OCI-LY7 (cell line): ENCODE measurements around the gene PELI1. TPM values are rescaled to one million over a fixed set of nuclear protein-coding genes. Genes with fewer than 3 reads are reported as not detected.

Source experiments
- BruUV-seq: library from RNA; stranded (reverse); fragments of 400-500 nt; replicated peaks from 2 replicates; lab custom pipeline; 2021; lab: Mats Ljungman, UMichigan
- CTCF ChIA-PET: fragments of 300-600 bp; sonication (Branson Sonifier 250); formaldehyde crosslinking; loops from one replicate; lab custom pipeline; 2022; ENCODE audit warnings: antibody characterized with exemption; ENCODE audit not compliant: unreplicated experiment; lab: Charles Lee
- POLR2A ChIA-PET: fragments of 300-600 bp; sonication (Branson Sonifier 250); formaldehyde crosslinking; loops from one replicate; lab custom pipeline; 2022; ENCODE audit warnings: antibody characterized with exemption; lab: Charles Lee
- DNase-seq: peaks from one replicate; pipeline ENCODE4 v3.0.0-alpha.2; 2015; ENCODE audit warnings: low spot score
- H2AFZ ChIP-seq: fragments of 200-600 bp; sonication (generic), shearing (Covaris generic); 2 replicates; pipeline ENCODE4 v1.6.1; 2014; ENCODE audit warnings: mild to moderate bottlenecking, antibody characterized with exemption, low read length, moderate library complexity
- H3K27ac ChIP-seq: fragments of 200-600 bp; sonication (generic); 2 replicates; pipeline ENCODE4 v1.5.1; 2014; ENCODE audit warnings: mixed run types, low read depth, mild to moderate bottlenecking, moderate library complexity, low read length, inconsistent platforms; ENCODE audit not compliant: poor library complexity, severe bottlenecking
- H3K36me3 ChIP-seq: fragments of 200-600 bp; sonication (generic); 2 replicates; pipeline ENCODE4 v1.6.1; 2014; ENCODE audit warnings: mild to moderate bottlenecking, antibody characterized with exemption, low read length, moderate library complexity, mixed read lengths; ENCODE audit not compliant: insufficient read depth
- H3K4me1 ChIP-seq: fragments of 200-600 bp; sonication (generic); 2 replicates; pipeline ENCODE4 v1.5.1; 2014; ENCODE audit warnings: mild to moderate bottlenecking, low read length; ENCODE audit not compliant: insufficient read depth, poor library complexity, severe bottlenecking
- H3K4me2 ChIP-seq: fragments of 200-600 bp; sonication (generic); 2 replicates; pipeline ENCODE4 v1.6.1; 2014; ENCODE audit warnings: mild to moderate bottlenecking, low read length
- H3K4me3 ChIP-seq: fragments of 200-600 bp; sonication (generic); 2 replicates; pipeline ENCODE4 v1.5.1; 2014; ENCODE audit warnings: mild to moderate bottlenecking, low read depth, low read length; ENCODE audit not compliant: poor library complexity, severe bottlenecking
- H3K79me2 ChIP-seq: fragments of 200-600 bp; sonication (generic); 2 replicates; pipeline ENCODE4 v1.6.1; 2016; ENCODE audit warnings: low read depth, mild to moderate bottlenecking, low read length, moderate library complexity, mixed read lengths; ENCODE audit not compliant: insufficient read depth
- H3K9me2 ChIP-seq: fragments of 200-600 bp; sonication (generic); 2 replicates; pipeline ENCODE4 v1.6.1; 2016; ENCODE audit warnings: mild to moderate bottlenecking, low read length, mixed read lengths; ENCODE audit not compliant: insufficient read depth
- H3K9me3 ChIP-seq: fragments of 200-600 bp; sonication (generic); 2 replicates; pipeline ENCODE4 v1.6.1; 2014; ENCODE audit warnings: mild to moderate bottlenecking, mixed run types, low read length, mixed read lengths
- H4K20me1 ChIP-seq: fragments of 200-600 bp; sonication (generic); 2 replicates; pipeline ENCODE4 v1.6.1; 2014; ENCODE audit warnings: mild to moderate bottlenecking, antibody characterized with exemption, low read length, moderate library complexity, mixed read lengths; ENCODE audit not compliant: insufficient read depth
- EZH2phosphoT487 ChIP-seq: fragments of 200-600 bp; sonication (generic); IDR thresholded peaks from 2 replicates; pipeline ENCODE4 v1.6.1; 2018; ENCODE audit warnings: low read depth, borderline replicate concordance, mild to moderate bottlenecking, mixed run types, antibody characterized with exemption, low read length, moderate library complexity, mixed read lengths
- intact Hi-C: fragments of 100-400 bp; cut with micrococcal nuclease; formaldehyde crosslinking; loops from one replicate; pipeline ENCODE4 v1.10.0; 2022; ENCODE audit not compliant: unreplicated experiment
- total RNA-seq, 2 experiments: library from RNA; depleted of rRNA in 1 of 2; stranded (reverse); fragments of >200 nt in 1 of 2; shearing (Covaris generic) in 1 of 2; gene quantifications; 2 replicates each; pipeline ENCODE4 v1.2.3, GENCODE V29; 2014 to 2022
- TF ChIP-seq, protein P1 (sequence below): fragments of 200-600 bp; sonication (generic); conservative IDR thresholded peaks from 2 replicates; pipeline ENCODE4 v1.5.1; 2014; ENCODE audit warnings: mild to moderate bottlenecking, antibody characterized with exemption, low read length, moderate library complexity, mixed read lengths

Gene PELI1
- total RNA-seq, 2 experiments from 2014 or later = 108 to 174 TPM

DNA sequence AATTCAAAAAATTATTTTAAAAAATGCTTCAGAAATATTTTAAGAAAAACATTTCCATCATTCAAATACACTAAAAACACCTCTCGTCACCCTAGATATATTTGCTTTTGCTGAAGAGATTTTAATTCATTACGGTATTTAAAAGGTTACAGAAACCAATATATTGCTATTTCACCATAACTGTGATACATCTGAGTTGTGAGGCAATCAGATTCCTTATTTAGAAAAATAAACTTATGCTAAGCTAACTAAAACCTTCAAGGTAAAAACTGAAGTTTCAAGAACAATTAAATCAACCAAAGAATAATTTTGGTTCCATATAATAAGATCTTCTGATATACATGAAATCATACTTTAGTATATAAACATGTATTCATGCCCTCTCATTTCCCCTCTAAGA lies 32.8 kb downstream of the PELI1 start:
- ChIA-PET CTCF (no interaction called here), POLR2A (interaction anchor here (0.6 to 2.0 kb wide), 11 partner anchors 8 to 84 kb away, joined by 3 to 9 read pairs (median 4); no protein-coding TSS in a partner anchor)
- Histone ChIP-seq H2AFZ (no peak overlapping the region), H3K9me2 (no peaks in the 10 kb centered on the region), H3K27ac (peak overlapping the region; percentile 5), H3K4me2 (peak overlapping the region; percentile 25; the same call in 1 of the 2 replicates), H3K79me2 (peaks cover 100% of the 10 kb centered on the region), H3K4me3 (no peak overlapping the region), H4K20me1 (peaks cover 22% of the 10 kb centered on the region; the same call in 1 of the 2 replicates), H3K36me3 (peaks cover 77% of the 10 kb centered on the region), H3K9me3 (no peaks in the 10 kb centered on the region), H3K4me1 (peaks cover 98% of the 10 kb centered on the region)
- intact Hi-C loops = no loop called here
- DNase-seq = no peak
- TF ChIP-seq EZH2phosphoT487 = no peak
- TF ChIP-seq, protein P1, sequence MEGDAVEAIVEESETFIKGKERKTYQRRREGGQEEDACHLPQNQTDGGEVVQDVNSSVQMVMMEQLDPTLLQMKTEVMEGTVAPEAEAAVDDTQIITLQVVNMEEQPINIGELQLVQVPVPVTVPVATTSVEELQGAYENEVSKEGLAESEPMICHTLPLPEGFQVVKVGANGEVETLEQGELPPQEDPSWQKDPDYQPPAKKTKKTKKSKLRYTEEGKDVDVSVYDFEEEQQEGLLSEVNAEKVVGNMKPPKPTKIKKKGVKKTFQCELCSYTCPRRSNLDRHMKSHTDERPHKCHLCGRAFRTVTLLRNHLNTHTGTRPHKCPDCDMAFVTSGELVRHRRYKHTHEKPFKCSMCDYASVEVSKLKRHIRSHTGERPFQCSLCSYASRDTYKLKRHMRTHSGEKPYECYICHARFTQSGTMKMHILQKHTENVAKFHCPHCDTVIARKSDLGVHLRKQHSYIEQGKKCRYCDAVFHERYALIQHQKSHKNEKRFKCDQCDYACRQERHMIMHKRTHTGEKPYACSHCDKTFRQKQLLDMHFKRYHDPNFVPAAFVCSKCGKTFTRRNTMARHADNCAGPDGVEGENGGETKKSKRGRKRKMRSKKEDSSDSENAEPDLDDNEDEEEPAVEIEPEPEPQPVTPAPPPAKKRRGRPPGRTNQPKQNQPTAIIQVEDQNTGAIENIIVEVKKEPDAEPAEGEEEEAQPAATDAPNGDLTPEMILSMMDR = no peak
- BruUV-seq = no TSS peak

- no peak for DNase-seq
- Histone ChIP-seq H4K20me1 (peaks cover 2% of the 10 kb centered on the region; the same call in 1 of the 2 replicates), H3K79me2 (peaks cover 100% of the 10 kb centered on the region), H3K4me1 (peaks cover 98% of the 10 kb centered on the region), H3K9me3 (no peaks in the 10 kb centered on the region), H3K4me3 (no peak overlapping the region), H3K27ac (peak overlapping the region; percentile 32), H2AFZ (no peak overlapping the region), H3K4me2 (peak overlapping the region; percentile 22; the same call in 1 of the 2 replicates), H3K36me3 (peaks cover 77% of the 10 kb centered on the region), H3K9me2 (no peaks in the 10 kb centered on the region)
- intact Hi-C loops = no loop called here
- POLR2A ChIA-PET = interaction anchor here (0.9 to 7.8 kb wide), 6 partner anchors 9 to 33 kb away, joined by 3 to 78 read pairs (median 5); no protein-coding TSS in a partner anchor
- CTCF ChIA-PET = no interaction called here
- BruUV-seq = no TSS peak
- no peak for TF ChIP-seq EZH2phosphoT487
- TF ChIP-seq, protein P1 = no peak
These were observed 35.5 kb downstream of the PELI1 start for GRCh38 chr2:64108666-64109241.

GRCh38 chr2:64106481-64106880 lies 37.7 kb downstream of the PELI1 start:
- ChIA-PET POLR2A (interaction anchor here (0.5 to 7.8 kb wide), 16 partner anchors 8 to 1127 kb away, joined by 3 to 78 read pairs (median 4); no protein-coding TSS in a partner anchor), CTCF (no interaction called here)
- TF ChIP-seq, protein P1 = no peak
- Histone ChIP-seq H3K27ac (peak overlapping the region; percentile 99), H2AFZ (no peak overlapping the region), H3K9me3 (no peaks in the 10 kb centered on the region), H3K9me2 (no peaks in the 10 kb centered on the region), H3K4me3 (no peak overlapping the region), H3K4me2 (peak overlapping the region; percentile 23; the same call in 1 of the 2 replicates), H3K36me3 (peaks cover 86% of the 10 kb centered on the region), H3K4me1 (peaks cover 98% of the 10 kb centered on the region), H4K20me1 (no peaks in the 10 kb centered on the region), H3K79me2 (peaks cover 85% of the 10 kb centered on the region)
- no peak for DNase-seq
- intact Hi-C loops = no loop called here
- BruUV-seq = no TSS peak
